Muscle layer of duodenum (tissue), 2 donors: Measurements from ENCODE around the gene USP17L25.
"Not testable (repeated sequence)": the region's sequence is repeated elsewhere in the genome, so short reads cannot be mapped to it uniquely, and the experiment has no call there.

Experiments used
- H3K27ac ChIP-seq: one replicate; pipeline ENCODE4 v1.7.0; 2013; ENCODE audit warnings: mild to moderate bottlenecking, low read length
- H3K27me3 ChIP-seq: one replicate; pipeline ENCODE4 v1.7.0; 2013; ENCODE audit warnings: low read depth, mild to moderate bottlenecking, control low read depth, low read length
- H3K36me3 ChIP-seq, 2 donors: one replicate each; pipeline ENCODE4 v1.7.0; 2013; ENCODE audit warnings: low read length in 2 of 2, control low read depth in 1 of 2, mild to moderate bottlenecking in 1 of 2; ENCODE audit not compliant: insufficient read depth in 2 of 2, control insufficient read depth in 1 of 2
- H3K4me1 ChIP-seq, 2 donors: one replicate each; pipeline ENCODE4 v1.7.0; 2013; ENCODE audit warnings: low read length in 2 of 2, mild to moderate bottlenecking in 2 of 2, control low read depth in 1 of 2, moderate library complexity in 1 of 2; ENCODE audit not compliant: insufficient read depth in 2 of 2, control insufficient read depth in 1 of 2
- H3K4me3 ChIP-seq, 2 donors: one replicate each; pipeline ENCODE4 v1.7.0; 2013; ENCODE audit warnings: low read length in 2 of 2, low read depth in 1 of 2, mild to moderate bottlenecking in 1 of 2
- H3K9me3 ChIP-seq, 2 donors: one replicate each; pipeline ENCODE4 v1.7.0; 2013; ENCODE audit warnings: low read length in 2 of 2, control low read depth in 1 of 2, mild to moderate bottlenecking in 1 of 2; ENCODE audit not compliant: control insufficient read depth in 1 of 2
- donor health status: healthy.

The USP17L25 gene, protein sequence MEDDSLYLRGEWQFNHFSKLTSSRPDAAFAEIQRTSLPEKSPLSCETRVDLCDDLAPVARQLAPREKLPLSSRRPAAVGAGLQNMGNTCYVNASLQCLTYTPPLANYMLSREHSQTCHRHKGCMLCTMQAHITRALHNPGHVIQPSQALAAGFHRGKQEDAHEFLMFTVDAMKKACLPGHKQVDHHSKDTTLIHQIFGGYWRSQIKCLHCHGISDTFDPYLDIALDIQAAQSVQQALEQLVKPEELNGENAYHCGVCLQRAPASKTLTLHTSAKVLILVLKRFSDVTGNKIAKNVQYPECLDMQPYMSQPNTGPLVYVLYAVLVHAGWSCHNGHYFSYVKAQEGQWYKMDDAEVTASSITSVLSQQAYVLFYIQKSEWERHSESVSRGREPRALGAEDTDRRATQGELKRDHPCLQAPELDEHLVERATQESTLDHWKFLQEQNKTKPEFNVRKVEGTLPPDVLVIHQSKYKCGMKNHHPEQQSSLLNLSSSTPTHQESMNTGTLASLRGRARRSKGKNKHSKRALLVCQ

DNA sequence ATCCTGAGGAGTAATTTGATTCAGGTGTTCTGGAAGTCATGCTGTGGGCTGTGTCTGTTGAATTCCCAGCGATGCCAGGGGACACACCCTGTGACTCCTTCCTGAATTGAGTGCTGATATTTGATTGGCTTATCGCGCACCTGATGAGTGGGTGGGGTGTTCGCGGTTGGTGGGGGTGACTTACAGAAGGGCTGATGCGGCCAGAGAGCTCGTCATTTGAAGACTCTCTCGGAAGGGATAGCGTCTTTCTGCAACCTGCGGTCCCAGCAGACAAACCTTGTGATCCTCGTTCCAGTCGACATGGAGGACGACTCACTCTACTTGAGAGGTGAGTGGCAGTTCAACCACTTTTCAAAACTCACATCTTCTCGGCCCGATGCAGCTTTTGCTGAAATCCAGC, at the start of gene USP17L25:
Gene USP17L25, plus strand, starts transcription at position 301 of the 400 bp plus-strand sequence. Its CDS starts 0 bp downstream, at position 301.
- not testable (repeated sequence) for H3K27ac ChIP-seq, H3K9me3 ChIP-seq, H3K4me1 ChIP-seq, H3K36me3 ChIP-seq, H3K27me3 ChIP-seq, H3K4me3 ChIP-seq

DNA sequence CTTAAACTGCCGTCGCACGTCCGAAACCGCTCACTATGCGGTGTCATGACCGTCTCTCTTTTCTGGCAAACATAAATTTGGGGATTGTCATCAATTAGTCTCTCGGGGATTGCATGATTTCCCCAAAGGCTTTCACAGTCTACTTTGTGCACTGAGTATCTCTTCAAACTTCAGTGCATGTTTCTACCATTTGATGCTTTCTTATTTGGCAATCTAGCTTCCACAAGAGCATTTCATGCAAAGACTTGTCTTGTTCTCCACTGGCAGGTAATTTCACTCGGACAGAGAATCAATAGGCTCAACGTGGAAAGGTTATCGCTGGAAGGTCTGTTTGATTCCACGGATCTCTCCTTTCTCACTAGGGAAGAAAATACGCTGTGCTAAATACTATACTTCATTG, 5.5 kb upstream of the USP17L25 start:
- H3K27ac ChIP-seq, H3K9me3 ChIP-seq, H3K4me3 ChIP-seq, H3K27me3 ChIP-seq, H3K36me3 ChIP-seq, H3K4me1 ChIP-seq: not testable (repeated sequence)

DNA sequence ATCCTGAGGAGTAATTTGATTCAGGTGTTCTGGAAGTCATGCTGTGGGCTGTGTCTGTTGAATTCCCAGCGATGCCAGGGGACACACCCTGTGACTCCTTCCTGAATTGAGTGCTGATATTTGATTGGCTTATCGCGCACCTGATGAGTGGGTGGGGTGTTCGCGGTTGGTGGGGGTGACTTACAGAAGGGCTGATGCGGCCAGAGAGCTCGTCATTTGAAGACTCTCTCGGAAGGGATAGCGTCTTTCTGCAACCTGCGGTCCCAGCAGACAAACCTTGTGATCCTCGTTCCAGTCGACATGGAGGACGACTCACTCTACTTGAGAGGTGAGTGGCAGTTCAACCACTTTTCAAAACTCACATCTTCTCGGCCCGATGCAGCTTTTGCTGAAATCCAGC, 4.8 kb upstream of the USP17L25 start, which contains the start of gene USP17L24:
Gene USP17L24, plus strand, starts transcription at position 301 of the 400 bp plus-strand sequence. Its CDS starts 0 bp downstream, at position 301.
- H3K27ac ChIP-seq, H3K36me3 ChIP-seq, H3K27me3 ChIP-seq, H3K4me3 ChIP-seq, H3K4me1 ChIP-seq, H3K9me3 ChIP-seq: not testable (repeated sequence)

DNA sequence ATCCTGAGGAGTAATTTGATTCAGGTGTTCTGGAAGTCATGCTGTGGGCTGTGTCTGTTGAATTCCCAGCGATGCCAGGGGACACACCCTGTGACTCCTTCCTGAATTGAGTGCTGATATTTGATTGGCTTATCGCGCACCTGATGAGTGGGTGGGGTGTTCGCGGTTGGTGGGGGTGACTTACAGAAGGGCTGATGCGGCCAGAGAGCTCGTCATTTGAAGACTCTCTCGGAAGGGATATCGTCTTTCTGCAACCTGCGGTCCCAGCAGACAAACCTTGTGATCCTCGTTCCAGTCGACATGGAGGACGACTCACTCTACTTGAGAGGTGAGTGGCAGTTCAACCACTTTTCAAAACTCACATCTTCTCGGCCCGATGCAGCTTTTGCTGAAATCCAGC, 4.6 kb downstream of the USP17L25 start, which contains the start of gene USP17L26:
Gene USP17L26, plus strand, starts transcription at position 301 of the 400 bp plus-strand sequence. Its CDS starts 0 bp downstream, at position 301.
- H3K27me3 ChIP-seq, H3K9me3 ChIP-seq, H3K36me3 ChIP-seq, H3K4me1 ChIP-seq, H3K27ac ChIP-seq, H3K4me3 ChIP-seq: not testable (repeated sequence)

DNA sequence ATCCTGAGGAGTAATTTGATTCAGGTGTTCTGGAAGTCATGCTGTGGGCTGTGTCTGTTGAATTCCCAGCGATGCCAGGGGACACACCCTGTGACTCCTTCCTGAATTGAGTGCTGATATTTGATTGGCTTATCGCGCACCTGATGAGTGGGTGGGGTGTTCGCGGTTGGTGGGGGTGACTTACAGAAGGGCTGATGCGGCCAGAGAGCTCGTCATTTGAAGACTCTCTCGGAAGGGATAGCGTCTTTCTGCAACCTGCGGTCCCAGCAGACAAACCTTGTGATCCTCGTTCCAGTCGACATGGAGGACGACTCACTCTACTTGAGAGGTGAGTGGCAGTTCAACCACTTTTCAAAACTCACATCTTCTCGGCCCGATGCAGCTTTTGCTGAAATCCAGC, 9.4 kb downstream of the USP17L25 start, which contains the start of gene USP17L5:
Gene USP17L5, plus strand, starts transcription at position 301 of the 400 bp plus-strand sequence. Its CDS starts 0 bp downstream, at position 301.
- not testable (repeated sequence) for H3K36me3 ChIP-seq, H3K27me3 ChIP-seq, H3K4me1 ChIP-seq, H3K9me3 ChIP-seq, H3K27ac ChIP-seq, H3K4me3 ChIP-seq

DNA sequence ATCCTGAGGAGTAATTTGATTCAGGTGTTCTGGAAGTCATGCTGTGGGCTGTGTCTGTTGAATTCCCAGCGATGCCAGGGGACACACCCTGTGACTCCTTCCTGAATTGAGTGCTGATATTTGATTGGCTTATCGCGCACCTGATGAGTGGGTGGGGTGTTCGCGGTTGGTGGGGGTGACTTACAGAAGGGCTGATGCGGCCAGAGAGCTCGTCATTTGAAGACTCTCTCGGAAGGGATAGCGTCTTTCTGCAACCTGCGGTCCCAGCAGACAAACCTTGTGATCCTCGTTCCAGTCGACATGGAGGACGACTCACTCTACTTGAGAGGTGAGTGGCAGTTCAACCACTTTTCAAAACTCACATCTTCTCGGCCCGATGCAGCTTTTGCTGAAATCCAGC, 14.1 kb downstream of the USP17L25 start, which contains the start of gene USP17L27:
Gene USP17L27, plus strand, starts transcription at position 301 of the 400 bp plus-strand sequence. Its CDS starts 0 bp downstream, at position 301.
- not testable (repeated sequence) for H3K9me3 ChIP-seq, H3K36me3 ChIP-seq, H3K27me3 ChIP-seq, H3K27ac ChIP-seq, H3K4me1 ChIP-seq, H3K4me3 ChIP-seq

DNA sequence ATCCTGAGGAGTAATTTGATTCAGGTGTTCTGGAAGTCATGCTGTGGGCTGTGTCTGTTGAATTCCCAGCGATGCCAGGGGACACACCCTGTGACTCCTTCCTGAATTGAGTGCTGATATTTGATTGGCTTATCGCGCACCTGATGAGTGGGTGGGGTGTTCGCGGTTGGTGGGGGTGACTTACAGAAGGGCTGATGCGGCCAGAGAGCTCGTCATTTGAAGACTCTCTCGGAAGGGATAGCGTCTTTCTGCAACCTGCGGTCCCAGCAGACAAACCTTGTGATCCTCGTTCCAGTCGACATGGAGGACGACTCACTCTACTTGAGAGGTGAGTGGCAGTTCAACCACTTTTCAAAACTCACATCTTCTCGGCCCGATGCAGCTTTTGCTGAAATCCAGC, 18.9 kb downstream of the USP17L25 start, which contains the start of gene USP17L28:
Gene USP17L28, plus strand, starts transcription at position 301 of the 400 bp plus-strand sequence. Its CDS starts 0 bp downstream, at position 301.
- H3K9me3 ChIP-seq, H3K4me1 ChIP-seq, H3K4me3 ChIP-seq, H3K27me3 ChIP-seq, H3K36me3 ChIP-seq, H3K27ac ChIP-seq: not testable (repeated sequence)

DNA sequence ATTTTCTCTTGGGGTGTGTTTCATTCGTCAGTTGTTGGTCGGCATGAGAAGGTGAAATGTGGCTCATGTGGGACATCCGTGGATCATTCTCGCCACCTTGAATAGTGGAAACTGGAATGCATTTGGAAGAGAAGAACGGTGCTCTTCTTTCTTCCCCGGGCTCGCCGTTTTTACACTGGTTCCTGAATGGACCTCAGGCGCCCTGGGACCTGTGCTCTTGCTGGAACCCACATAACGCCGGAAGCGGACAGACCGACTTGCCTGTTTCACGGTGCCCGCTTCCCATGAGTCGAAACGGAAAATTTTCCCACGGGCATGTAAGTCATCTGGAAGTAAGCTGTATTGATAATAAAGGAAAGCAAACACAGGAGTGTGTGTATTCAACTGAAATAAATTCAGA, 21.2 kb downstream of the USP17L25 start:
- H3K9me3 ChIP-seq, H3K4me3 ChIP-seq, H3K4me1 ChIP-seq, H3K27ac ChIP-seq, H3K27me3 ChIP-seq, H3K36me3 ChIP-seq: not testable (repeated sequence)

DNA sequence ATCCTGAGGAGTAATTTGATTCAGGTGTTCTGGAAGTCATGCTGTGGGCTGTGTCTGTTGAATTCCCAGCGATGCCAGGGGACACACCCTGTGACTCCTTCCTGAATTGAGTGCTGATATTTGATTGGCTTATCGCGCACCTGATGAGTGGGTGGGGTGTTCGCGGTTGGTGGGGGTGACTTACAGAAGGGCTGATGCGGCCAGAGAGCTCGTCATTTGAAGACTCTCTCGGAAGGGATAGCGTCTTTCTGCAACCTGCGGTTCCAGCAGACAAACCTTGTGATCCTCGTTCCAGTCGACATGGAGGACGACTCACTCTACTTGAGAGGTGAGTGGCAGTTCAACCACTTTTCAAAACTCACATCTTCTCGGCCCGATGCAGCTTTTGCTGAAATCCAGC, 23.6 kb downstream of the USP17L25 start, which contains the start of gene USP17L29:
Gene USP17L29, plus strand, starts transcription at position 301 of the 400 bp plus-strand sequence. Its CDS starts 0 bp downstream, at position 301.
- not testable (repeated sequence) for H3K27me3 ChIP-seq, H3K27ac ChIP-seq, H3K36me3 ChIP-seq, H3K9me3 ChIP-seq, H3K4me1 ChIP-seq, H3K4me3 ChIP-seq

DNA sequence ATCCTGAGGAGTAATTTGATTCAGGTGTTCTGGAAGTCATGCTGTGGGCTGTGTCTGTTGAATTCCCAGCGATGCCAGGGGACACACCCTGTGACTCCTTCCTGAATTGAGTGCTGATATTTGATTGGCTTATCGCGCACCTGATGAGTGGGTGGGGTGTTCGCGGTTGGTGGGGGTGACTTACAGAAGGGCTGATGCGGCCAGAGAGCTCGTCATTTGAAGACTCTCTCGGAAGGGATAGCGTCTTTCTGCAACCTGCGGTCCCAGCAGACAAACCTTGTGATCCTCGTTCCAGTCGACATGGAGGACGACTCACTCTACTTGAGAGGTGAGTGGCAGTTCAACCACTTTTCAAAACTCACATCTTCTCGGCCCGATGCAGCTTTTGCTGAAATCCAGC, 33.1 kb downstream of the USP17L25 start, which contains the start of gene USP17L30:
Gene USP17L30, plus strand, starts transcription at position 301 of the 400 bp plus-strand sequence. Its CDS starts 0 bp downstream, at position 301.
- not testable (repeated sequence) for H3K27ac ChIP-seq, H3K4me3 ChIP-seq, H3K36me3 ChIP-seq, H3K9me3 ChIP-seq, H3K4me1 ChIP-seq, H3K27me3 ChIP-seq

DNA sequence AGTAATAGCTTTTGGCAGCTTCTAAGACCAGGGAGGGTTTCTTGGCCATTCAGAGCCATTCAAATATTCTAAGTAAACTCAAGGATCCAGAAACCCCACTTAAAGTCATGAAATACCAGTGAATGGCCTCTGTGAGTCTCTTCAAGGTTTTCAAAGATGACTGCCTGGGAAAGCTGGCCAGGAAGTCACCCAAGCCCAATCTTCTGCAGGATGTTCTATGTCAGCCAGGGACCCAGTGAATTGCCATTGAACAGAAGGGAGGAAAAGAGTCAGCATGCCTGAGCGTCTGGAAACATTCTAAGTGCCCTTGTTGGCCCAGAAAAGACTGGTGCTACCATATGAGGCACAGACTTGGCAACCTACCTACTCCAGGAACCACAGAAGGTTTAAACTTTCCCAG, 50.2 kb downstream of the USP17L25 start:
- H3K27me3 ChIP-seq = not testable (repeated sequence)

More for the DNA sequence above, 50.2 kb downstream of the USP17L25 start:
- not testable (repeated sequence) for H3K4me1 ChIP-seq, H3K27ac ChIP-seq, H3K36me3 ChIP-seq, H3K4me3 ChIP-seq, H3K9me3 ChIP-seq
